ENCODE measurements around the gene RASSF7. TPM values are rescaled to one million over a fixed set of nuclear protein-coding genes. Genes with fewer than 3 reads are reported as not detected.

RASSF7 gene
- total and polyA plus RNA-seq, 10 of the 15 experiments (the other 5 are each of a cell fraction or from before 2014, with no cell fraction given) = 0.39 to 29.7 (median 13.2) TPM

GRCh38 chr11:568306-569157, 7.8 kb downstream of the RASSF7 start (continued):
- TF ChIP-seq, protein P1, sequence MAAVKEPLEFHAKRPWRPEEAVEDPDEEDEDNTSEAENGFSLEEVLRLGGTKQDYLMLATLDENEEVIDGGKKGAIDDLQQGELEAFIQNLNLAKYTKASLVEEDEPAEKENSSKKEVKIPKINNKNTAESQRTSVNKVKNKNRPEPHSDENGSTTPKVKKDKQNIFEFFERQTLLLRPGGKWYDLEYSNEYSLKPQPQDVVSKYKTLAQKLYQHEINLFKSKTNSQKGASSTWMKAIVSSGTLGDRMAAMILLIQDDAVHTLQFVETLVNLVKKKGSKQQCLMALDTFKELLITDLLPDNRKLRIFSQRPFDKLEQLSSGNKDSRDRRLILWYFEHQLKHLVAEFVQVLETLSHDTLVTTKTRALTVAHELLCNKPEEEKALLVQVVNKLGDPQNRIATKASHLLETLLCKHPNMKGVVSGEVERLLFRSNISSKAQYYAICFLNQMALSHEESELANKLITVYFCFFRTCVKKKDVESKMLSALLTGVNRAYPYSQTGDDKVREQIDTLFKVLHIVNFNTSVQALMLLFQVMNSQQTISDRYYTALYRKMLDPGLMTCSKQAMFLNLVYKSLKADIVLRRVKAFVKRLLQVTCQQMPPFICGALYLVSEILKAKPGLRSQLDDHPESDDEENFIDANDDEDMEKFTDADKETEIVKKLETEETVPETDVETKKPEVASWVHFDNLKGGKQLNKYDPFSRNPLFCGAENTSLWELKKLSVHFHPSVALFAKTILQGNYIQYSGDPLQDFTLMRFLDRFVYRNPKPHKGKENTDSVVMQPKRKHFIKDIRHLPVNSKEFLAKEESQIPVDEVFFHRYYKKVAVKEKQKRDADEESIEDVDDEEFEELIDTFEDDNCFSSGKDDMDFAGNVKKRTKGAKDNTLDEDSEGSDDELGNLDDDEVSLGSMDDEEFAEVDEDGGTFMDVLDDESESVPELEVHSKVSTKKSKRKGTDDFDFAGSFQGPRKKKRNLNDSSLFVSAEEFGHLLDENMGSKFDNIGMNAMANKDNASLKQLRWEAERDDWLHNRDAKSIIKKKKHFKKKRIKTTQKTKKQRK (IDR thresholded peaks at IDR 0.05; ENCODE audit: low read depth, low read length) = no peak
- TF ChIP-seq, protein P2, sequence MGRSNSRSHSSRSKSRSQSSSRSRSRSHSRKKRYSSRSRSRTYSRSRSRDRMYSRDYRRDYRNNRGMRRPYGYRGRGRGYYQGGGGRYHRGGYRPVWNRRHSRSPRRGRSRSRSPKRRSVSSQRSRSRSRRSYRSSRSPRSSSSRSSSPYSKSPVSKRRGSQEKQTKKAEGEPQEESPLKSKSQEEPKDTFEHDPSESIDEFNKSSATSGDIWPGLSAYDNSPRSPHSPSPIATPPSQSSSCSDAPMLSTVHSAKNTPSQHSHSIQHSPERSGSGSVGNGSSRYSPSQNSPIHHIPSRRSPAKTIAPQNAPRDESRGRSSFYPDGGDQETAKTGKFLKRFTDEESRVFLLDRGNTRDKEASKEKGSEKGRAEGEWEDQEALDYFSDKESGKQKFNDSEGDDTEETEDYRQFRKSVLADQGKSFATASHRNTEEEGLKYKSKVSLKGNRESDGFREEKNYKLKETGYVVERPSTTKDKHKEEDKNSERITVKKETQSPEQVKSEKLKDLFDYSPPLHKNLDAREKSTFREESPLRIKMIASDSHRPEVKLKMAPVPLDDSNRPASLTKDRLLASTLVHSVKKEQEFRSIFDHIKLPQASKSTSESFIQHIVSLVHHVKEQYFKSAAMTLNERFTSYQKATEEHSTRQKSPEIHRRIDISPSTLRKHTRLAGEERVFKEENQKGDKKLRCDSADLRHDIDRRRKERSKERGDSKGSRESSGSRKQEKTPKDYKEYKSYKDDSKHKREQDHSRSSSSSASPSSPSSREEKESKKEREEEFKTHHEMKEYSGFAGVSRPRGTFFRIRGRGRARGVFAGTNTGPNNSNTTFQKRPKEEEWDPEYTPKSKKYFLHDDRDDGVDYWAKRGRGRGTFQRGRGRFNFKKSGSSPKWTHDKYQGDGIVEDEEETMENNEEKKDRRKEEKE (IDR thresholded peaks at IDR 0.05) = peak; percentile 91
- TF ChIP-seq TCF12 (IDR thresholded peaks at IDR 0.05; ENCODE audit: low read depth, low read length) (peak; percentile 90), SIN3A (IDR thresholded peaks at IDR 0.05; ENCODE audit: low read depth, low read length) (peak; percentile 87), TARDBP (IDR thresholded peaks at IDR 0.05; ENCODE audit: borderline replicate concordance) (no peak), SMAD1 (IDR thresholded peaks at IDR 0.05; ENCODE audit: low read depth, partially characterized antibody) (no peak), CTCF (IDR thresholded peaks at IDR 0.05 in 2 of 3, conservative IDR thresholded peaks at IDR 0.05 in 1 of 3; ENCODE audit: control insufficient read depth in 2 of 3, extremely low read depth in 1 of 3, insufficient read depth in 1 of 3, low read depth in 3 of 3, low read length in 3 of 3) (no peak), MYC (IDR thresholded peaks at IDR 0.05; ENCODE audit: insufficient read depth, insufficient read length, insufficient replicate concordance, low read length, severe bottlenecking) (no peak), POLR2AphosphoS5 (IDR thresholded peaks at IDR 0.05; ENCODE audit: low read length) (peak; percentile 40; the same call in 1 of the 2 replicates), EGR1 (IDR thresholded peaks at IDR 0.05; ENCODE audit: borderline replicate concordance in 1 of 2, low read depth in 2 of 2, low read length in 2 of 2) (peak in 1 of 2 experiments; percentile 65; a peak in 1 of 3 replicates), FOXK2 (IDR thresholded peaks at IDR 0.05) (0 out of 2 replicates have a peak, but pooled peaks have one; percentile 31), ZNF274 (IDR thresholded peaks at IDR 0.05; ENCODE audit: insufficient read depth, insufficient read length) (no peak), BRCA1 (IDR thresholded peaks at IDR 0.05; ENCODE audit: low read depth, low read length) (no peak), RELA (IDR thresholded peaks at IDR 0.05; ENCODE audit: borderline replicate concordance, partially characterized antibody) (no peak), GABPA (IDR thresholded peaks at IDR 0.05; ENCODE audit: low read depth) (no peak), HDGF (IDR thresholded peaks at IDR 0.05) (no peak), ZZZ3 (IDR thresholded peaks at IDR 0.05; ENCODE audit: control insufficient read depth, insufficient read length, low read depth) (no peak), MXI1 (IDR thresholded peaks at IDR 0.05; ENCODE audit: low read depth, low read length) (peak; percentile 57; the same call in 1 of the 2 replicates), HDAC2 (IDR thresholded peaks at IDR 0.05) (no peak), TBL1XR1 (IDR thresholded peaks at IDR 0.05; ENCODE audit: low read depth, low read length) (no peak)
- TF ChIP-seq, protein P3, sequence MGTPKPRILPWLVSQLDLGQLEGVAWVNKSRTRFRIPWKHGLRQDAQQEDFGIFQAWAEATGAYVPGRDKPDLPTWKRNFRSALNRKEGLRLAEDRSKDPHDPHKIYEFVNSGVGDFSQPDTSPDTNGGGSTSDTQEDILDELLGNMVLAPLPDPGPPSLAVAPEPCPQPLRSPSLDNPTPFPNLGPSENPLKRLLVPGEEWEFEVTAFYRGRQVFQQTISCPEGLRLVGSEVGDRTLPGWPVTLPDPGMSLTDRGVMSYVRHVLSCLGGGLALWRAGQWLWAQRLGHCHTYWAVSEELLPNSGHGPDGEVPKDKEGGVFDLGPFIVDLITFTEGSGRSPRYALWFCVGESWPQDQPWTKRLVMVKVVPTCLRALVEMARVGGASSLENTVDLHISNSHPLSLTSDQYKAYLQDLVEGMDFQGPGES (IDR thresholded peaks at IDR 0.05) = 0 out of 2 replicates have a peak, but pooled peaks have one; percentile 49

All from GM12878 (cell line).